HepG2 (cell line): ENCODE data around the gene PLCXD1. TPM values are rescaled to one million over a fixed set of nuclear protein-coding genes. Genes with fewer than 3 reads are reported as not detected.

Experiments used
- EEA1 ChIP-seq: sonication (generic); formaldehyde crosslinking; IDR thresholded peaks from 2 replicates; pipeline ENCODE4 v1.5.1; 2020; ENCODE audit warnings: mild to moderate bottlenecking, missing genetic modification reagents, borderline replicate concordance
- IRX3 ChIP-seq: sonication (generic); formaldehyde crosslinking; IDR thresholded peaks from 2 replicates; pipeline ENCODE4 v1.8.1; 2023; ENCODE audit warnings: mild to moderate bottlenecking, low read depth, missing genetic modification reagents, borderline replicate concordance
- KMT2A ChIP-seq: sonication (generic); formaldehyde crosslinking; IDR thresholded peaks from 2 replicates; pipeline ENCODE4 v1.4.0; 2020; ENCODE audit warnings: missing genetic modification reagents
- MAFF ChIP-seq: IDR thresholded peaks from 2 replicates; pipeline ENCODE4 v1.6.1; 2011; ENCODE audit warnings: low read depth, low read length, improper control_type of control experiment
- POLR2G ChIP-seq: fragments of 200-400 bp; formaldehyde crosslinking; IDR thresholded peaks from 2 replicates; pipeline ENCODE4 v1.6.1; 2018; ENCODE audit warnings: mild to moderate bottlenecking, low read depth, low read length, moderate library complexity
- REL ChIP-seq: sonication (generic); formaldehyde crosslinking; conservative IDR thresholded peaks from 2 replicates; pipeline ENCODE4 v1.8.0; 2022; ENCODE audit warnings: mild to moderate bottlenecking, missing genetic modification reagents, moderate library complexity
- SIX1 ChIP-seq: sonication (generic); formaldehyde crosslinking; IDR thresholded peaks from 2 replicates; pipeline ENCODE4 v1.4.0; 2020; ENCODE audit warnings: missing genetic modification reagents, borderline replicate concordance
- STAT5B ChIP-seq: sonication (generic); formaldehyde crosslinking; IDR thresholded peaks from 2 replicates; pipeline ENCODE4 v1.4.0; 2020; ENCODE audit warnings: missing genetic modification reagents
- ZNF350 ChIP-seq: sonication (generic); formaldehyde crosslinking; IDR thresholded peaks from 2 replicates; pipeline ENCODE4 v1.4.0; 2020; ENCODE audit warnings: mild to moderate bottlenecking, low read depth, missing genetic modification reagents, borderline replicate concordance
- ZNF652 ChIP-seq: IDR thresholded peaks from 2 replicates; pipeline ENCODE4 v1.6.1; 2016; ENCODE audit warnings: low read depth, borderline replicate concordance
- ZNF790 ChIP-seq: sonication (generic); formaldehyde crosslinking; IDR thresholded peaks from 2 replicates; pipeline ENCODE4 v1.8.0; 2022; ENCODE audit warnings: missing genetic modification reagents, mild to moderate bottlenecking, borderline replicate concordance
- polyA plus RNA-seq, 8 experiments: library from polyadenylated mRNA; depleted of rRNA in 3 of 8; stranded (reverse) in 7 of 8; unstranded in 1 of 8; fragments of >200 nt; fragmentation: Illumina TruSeq in 4 of 8; extraction: Trizol in 4 of 8; gene quantifications; 2 replicates each; pipeline versions ENCODE4 v1.2.1 to v1.2.3, GENCODE V29; 2011 to 2016; ENCODE audit warnings: low read depth in 4 of 8, missing spikeins in 1 of 8, mixed read lengths in 1 of 8; ENCODE audit not compliant: insufficient read depth in 1 of 8
- total RNA-seq, 5 experiments: library from RNA; depleted of rRNA; stranded (reverse); fragments of >200 nt; fragmentation: Illumina TruSeq; extraction: Trizol; gene quantifications; 2 replicates each; pipeline ENCODE4 v1.2.3, GENCODE V29; 2016; ENCODE audit warnings: low read depth in 1 of 5
- TF ChIP-seq, protein P1 (sequence below): sonication (generic); formaldehyde crosslinking; IDR thresholded peaks from 2 replicates; pipeline ENCODE4 v1.9.0; 2022; ENCODE audit warnings: low read depth, missing genetic modification reagents
- TF ChIP-seq, protein P2 (sequence below): sonication (generic); formaldehyde crosslinking; IDR thresholded peaks from 2 replicates; pipeline ENCODE4 v1.4.0; 2020; ENCODE audit warnings: mild to moderate bottlenecking, missing genetic modification reagents
- TF ChIP-seq, protein P3 (sequence below): sonication (generic); formaldehyde crosslinking; IDR thresholded peaks from 2 replicates; pipeline ENCODE4 v1.8.0; 2022; ENCODE audit warnings: mild to moderate bottlenecking, missing genetic modification reagents, moderate library complexity
- TF ChIP-seq, protein P4 (sequence below): sonication (generic); formaldehyde crosslinking; IDR thresholded peaks from 2 replicates; pipeline ENCODE4 v1.4.0; 2020; ENCODE audit warnings: missing genetic modification reagents

PLCXD1 gene
- total and polyA plus RNA-seq, 2 of the 13 experiments (the other 11 are each of a cell fraction or from before 2014, with no cell fraction given): 87.7 to 153 TPM

DNA sequence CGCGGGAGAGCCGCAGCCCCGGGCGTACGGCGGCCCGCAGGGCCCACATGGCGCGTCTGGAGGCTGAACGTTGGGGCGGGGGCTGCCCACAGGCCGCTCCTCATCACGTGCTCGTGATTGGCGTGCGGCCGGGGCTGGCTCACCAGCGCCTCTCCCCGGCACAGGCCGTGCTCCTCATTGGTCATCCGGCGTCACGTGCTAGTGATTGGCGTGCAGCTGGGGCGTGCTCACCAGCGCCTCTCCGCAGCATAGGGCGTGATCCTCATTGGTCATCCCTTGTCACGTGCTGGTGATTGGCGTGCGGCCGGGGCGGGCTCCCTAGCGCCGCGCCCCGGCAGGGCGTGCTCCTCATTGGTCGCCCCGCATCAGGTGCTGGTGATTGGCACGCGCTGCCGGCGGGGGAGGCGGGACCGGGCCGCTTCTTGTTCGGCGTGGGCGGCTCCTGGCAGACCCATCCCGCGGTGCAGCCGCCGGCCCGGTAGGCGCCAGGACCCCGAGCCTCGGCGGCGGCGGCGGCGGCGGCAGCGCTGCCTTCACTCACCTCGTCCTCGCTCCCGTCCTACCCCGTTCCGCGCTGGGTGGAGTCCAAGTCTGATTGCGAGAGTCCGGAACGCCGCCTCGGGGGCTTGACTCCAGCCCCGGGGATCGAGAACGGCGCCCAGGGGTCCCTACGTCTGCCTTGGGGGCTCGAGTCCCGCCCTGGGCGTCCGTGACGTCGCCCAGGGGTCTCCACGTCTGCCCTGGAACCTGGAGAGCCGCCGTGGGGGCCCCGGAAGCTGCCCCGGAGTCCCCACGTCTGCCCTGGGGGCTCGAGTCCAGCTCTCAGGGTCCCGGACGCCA lies 37.8 kb downstream of the PLCXD1 start, which contains the start of gene GTPBP6 (continued):
- TF ChIP-seq ZNF652 (CRISPR knock-in tag) (no peak), MAFF (no peak), STAT5B (CRISPR knock-in tag) (no peak), IRX3 (CRISPR knock-in tag) (0 out of 2 replicates have a peak, but pooled peaks have one; percentile 19), ZNF350 (CRISPR knock-in tag) (no peak), KMT2A (no peak), POLR2G (peak; percentile 77), EEA1 (no peak), REL (no peak), ZNF790 (CRISPR knock-in tag) (peak; percentile 90; the same call in 1 of the 2 replicates), SIX1 (CRISPR knock-in tag) (no peak)
- TF ChIP-seq, protein P1, sequence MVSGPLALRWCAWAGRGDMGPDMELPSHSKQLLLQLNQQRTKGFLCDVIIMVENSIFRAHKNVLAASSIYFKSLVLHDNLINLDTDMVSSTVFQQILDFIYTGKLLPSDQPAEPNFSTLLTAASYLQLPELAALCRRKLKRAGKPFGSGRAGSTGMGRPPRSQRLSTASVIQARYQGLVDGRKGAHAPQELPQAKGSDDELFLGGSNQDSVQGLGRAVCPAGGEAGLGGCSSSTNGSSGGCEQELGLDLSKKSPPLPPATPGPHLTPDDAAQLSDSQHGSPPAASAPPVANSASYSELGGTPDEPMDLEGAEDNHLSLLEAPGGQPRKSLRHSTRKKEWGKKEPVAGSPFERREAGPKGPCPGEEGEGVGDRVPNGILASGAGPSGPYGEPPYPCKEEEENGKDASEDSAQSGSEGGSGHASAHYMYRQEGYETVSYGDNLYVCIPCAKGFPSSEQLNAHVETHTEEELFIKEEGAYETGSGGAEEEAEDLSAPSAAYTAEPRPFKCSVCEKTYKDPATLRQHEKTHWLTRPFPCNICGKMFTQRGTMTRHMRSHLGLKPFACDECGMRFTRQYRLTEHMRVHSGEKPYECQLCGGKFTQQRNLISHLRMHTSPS (CRISPR knock-in tag): no peak
- TF ChIP-seq, protein P2, sequence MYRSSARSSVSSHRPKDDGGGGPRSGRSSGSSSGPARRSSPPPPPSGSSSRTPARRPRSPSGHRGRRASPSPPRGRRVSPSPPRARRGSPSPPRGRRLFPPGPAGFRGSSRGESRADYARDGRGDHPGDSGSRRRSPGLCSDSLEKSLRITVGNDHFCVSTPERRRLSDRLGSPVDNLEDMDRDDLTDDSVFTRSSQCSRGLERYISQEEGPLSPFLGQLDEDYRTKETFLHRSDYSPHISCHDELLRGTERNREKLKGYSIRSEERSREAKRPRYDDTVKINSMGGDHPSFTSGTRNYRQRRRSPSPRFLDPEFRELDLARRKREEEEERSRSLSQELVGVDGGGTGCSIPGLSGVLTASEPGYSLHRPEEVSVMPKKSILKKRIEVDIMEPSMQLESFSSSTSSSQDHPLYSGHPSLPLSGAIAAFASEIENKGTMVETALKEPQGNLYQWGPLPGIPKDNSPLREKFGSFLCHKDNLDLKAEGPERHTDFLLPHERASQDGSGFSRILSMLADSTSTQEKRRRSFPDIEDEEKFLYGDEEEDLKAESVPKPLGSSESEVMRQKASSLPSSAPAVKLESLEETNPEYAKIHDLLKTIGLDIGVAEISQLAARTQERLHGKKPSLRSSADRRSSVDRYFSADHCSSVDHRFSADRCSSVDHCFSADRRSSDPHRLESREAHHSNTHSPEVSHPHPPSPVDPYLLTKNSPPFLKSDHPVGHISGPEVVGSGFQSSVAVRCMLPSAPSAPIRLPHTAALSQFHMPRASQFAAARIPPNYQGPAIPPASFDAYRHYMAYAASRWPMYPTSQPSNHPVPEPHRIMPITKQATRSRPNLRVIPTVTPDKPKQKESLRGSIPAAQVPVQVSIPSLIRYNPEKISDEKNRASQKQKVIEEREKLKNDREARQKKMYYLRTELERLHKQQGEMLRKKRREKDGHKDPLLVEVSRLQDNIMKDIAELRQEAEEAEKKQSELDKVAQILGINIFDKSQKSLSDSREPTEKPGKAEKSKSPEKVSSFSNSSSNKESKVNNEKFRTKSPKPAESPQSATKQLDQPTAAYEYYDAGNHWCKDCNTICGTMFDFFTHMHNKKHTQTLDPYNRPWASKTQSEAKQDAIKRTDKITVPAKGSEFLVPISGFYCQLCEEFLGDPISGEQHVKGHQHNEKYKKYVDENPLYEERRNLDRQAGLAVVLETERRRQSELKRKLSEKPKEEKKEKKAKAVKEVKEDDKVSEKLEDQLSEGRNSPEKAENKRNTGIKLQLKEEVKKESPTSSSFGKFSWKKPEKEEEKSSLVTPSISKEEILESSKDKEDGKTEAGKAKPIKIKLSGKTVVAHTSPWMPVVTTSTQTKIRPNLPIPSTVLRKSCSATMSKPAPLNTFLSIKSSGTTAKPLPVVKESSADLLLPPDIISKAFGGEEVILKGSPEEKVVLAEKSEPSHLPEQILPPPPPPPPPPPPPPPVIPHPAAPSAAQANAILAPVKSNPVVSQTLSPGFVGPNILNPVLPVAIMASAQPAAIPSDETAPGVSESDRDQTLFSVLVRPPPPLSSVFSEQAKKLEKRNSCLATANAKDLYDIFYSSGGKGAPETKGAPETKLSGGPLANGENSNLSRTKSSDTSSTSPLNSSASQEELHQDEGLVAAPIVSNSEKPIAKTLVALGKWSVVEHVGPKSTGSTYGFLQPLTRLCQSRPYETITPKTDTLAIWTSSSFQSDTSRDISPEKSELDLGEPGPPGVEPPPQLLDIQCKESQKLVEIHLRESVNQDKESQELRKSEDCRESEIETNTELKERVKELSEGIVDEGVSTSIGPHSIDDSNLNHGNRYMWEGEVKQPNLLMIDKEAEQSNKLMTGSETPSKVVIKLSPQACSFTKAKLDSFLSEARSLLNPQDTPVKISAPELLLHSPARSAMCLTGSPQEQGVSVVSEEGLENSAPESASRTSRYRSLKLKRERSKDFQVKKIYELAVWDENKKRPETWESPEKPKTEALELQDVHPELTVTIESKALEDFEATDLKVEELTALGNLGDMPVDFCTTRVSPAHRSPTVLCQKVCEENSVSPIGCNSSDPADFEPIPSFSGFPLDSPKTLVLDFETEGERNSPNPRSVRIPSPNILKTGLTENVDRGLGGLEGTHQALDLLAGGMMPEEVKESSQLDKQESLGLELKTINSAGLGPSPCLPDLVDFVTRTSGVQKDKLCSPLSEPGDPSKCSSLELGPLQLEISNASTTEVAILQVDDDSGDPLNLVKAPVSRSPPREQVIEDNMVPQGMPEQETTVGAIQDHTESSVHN (CRISPR knock-in tag): no peak
- TF ChIP-seq, protein P3, sequence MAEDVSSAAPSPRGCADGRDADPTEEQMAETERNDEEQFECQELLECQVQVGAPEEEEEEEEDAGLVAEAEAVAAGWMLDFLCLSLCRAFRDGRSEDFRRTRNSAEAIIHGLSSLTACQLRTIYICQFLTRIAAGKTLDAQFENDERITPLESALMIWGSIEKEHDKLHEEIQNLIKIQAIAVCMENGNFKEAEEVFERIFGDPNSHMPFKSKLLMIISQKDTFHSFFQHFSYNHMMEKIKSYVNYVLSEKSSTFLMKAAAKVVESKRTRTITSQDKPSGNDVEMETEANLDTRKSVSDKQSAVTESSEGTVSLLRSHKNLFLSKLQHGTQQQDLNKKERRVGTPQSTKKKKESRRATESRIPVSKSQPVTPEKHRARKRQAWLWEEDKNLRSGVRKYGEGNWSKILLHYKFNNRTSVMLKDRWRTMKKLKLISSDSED (CRISPR knock-in tag): no peak
- TF ChIP-seq, protein P4, sequence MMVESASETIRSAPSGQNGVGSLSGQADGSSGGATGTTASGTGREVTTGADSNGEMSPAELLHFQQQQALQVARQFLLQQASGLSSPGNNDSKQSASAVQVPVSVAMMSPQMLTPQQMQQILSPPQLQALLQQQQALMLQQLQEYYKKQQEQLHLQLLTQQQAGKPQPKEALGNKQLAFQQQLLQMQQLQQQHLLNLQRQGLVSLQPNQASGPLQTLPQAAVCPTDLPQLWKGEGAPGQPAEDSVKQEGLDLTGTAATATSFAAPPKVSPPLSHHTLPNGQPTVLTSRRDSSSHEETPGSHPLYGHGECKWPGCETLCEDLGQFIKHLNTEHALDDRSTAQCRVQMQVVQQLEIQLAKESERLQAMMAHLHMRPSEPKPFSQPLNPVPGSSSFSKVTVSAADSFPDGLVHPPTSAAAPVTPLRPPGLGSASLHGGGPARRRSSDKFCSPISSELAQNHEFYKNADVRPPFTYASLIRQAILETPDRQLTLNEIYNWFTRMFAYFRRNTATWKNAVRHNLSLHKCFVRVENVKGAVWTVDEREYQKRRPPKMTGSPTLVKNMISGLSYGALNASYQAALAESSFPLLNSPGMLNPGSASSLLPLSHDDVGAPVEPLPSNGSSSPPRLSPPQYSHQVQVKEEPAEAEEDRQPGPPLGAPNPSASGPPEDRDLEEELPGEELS: no peak
